HepG2 (cell line): ENCODE data around the gene SLC2A10.

Source experiments
- CTCF ChIP-seq: sonication (generic); formaldehyde crosslinking; IDR thresholded peaks from 2 replicates; pipeline ENCODE4 v1.5.0; 2020; ENCODE audit warnings: mild to moderate bottlenecking, missing genetic modification reagents, moderate library complexity
- DZIP1 ChIP-seq: sonication (generic); formaldehyde crosslinking; IDR thresholded peaks from 2 replicates; pipeline ENCODE4 v1.5.0; 2020; ENCODE audit warnings: mild to moderate bottlenecking, missing genetic modification reagents
- FOXP4 ChIP-seq: sonication (generic); formaldehyde crosslinking; IDR thresholded peaks from 2 replicates; pipeline ENCODE4 v1.4.0; 2020; ENCODE audit warnings: missing genetic modification reagents
- HDAC6 ChIP-seq: fragments of 200-600 bp; sonication (generic); IDR thresholded peaks from 2 replicates; pipeline ENCODE4 v1.7.0; 2017; ENCODE audit warnings: mild to moderate bottlenecking, antibody characterized with exemption, low read length, low read depth
- JUN ChIP-seq: sonication (generic); formaldehyde crosslinking; IDR thresholded peaks from 2 replicates; pipeline ENCODE4 v1.4.0; 2020; ENCODE audit warnings: mild to moderate bottlenecking, missing genetic modification reagents
- KIAA2018 ChIP-seq: sonication (generic); formaldehyde crosslinking; IDR thresholded peaks from 2 replicates; pipeline ENCODE4 v1.5.0; 2020; ENCODE audit warnings: mild to moderate bottlenecking, missing genetic modification reagents, borderline replicate concordance
- TAF1 ChIP-seq: sonication (generic); formaldehyde crosslinking; IDR thresholded peaks from 2 replicates; pipeline ENCODE4 v1.4.0; 2020; ENCODE audit warnings: missing genetic modification reagents
- UBTF ChIP-seq: sonication (generic); formaldehyde crosslinking; IDR thresholded peaks from 2 replicates; pipeline ENCODE4 v1.4.0; 2020; ENCODE audit warnings: mild to moderate bottlenecking, missing genetic modification reagents
- ZNF512 ChIP-seq: sonication (generic); formaldehyde crosslinking; IDR thresholded peaks from 2 replicates; pipeline ENCODE4 v1.4.0; 2020; ENCODE audit warnings: mild to moderate bottlenecking, missing genetic modification reagents

GRCh38 chr20:46678516-46678915, 30.9 kb upstream of the SLC2A10 start:
- TF ChIP-seq HDAC6, result no peak
- TF ChIP-seq ZNF512, result no peak
- no peak for TF ChIP-seq TAF1 (CRISPR knock-in tag)
- no peak for TF ChIP-seq FOXP4 (CRISPR knock-in tag)
- no peak for TF ChIP-seq UBTF (CRISPR knock-in tag)
- no peak for TF ChIP-seq DZIP1 (CRISPR knock-in tag)
- TF ChIP-seq CTCF (CRISPR knock-in tag), result no peak
- TF ChIP-seq KIAA2018 (CRISPR knock-in tag), result no peak
- TF ChIP-seq JUN (CRISPR knock-in tag), result no peak
